WTC11 (cell line): ENCODE results near the gene UMOD. TPM values are rescaled to one million over a fixed set of nuclear protein-coding genes. Genes with fewer than 3 reads are reported as not detected.

ENCODE experiments used
- ATAC-seq: fragments of 200-7000 bp; cut with Tn5 transposase; 2 replicates; pipeline ENCODE4 v1.10.0; 2021; ENCODE audit warnings: mild to moderate bottlenecking, moderate library complexity
- CTCF ChIA-PET: fragments of 300-600 bp; sonication (Branson Sonifier 250); formaldehyde crosslinking; loops from one replicate; lab custom pipeline; 2021; ENCODE audit warnings: antibody characterized with exemption; lab: Charles Lee
- POLR2A ChIA-PET: fragments of 350-600 bp; sonication (Branson Sonifier 250); formaldehyde crosslinking; loops from one replicate; lab custom pipeline; 2021; ENCODE audit warnings: antibody characterized with exemption; lab: Charles Lee
- DNase-seq: peaks from one replicate; pipeline ENCODE4 v3.0.0; 2021; ENCODE audit warnings: low spot score
- H3K27ac Mint-ChIP-seq: 2 replicates; pipeline ENCODE4 v1.8.0; 2021; ENCODE audit warnings: mixed read lengths
- H3K27me3 Mint-ChIP-seq: 2 replicates; pipeline ENCODE4 v1.8.0; 2021; ENCODE audit warnings: low read depth, mild to moderate bottlenecking, moderate library complexity, mixed read lengths
- H3K36me3 Mint-ChIP-seq: 2 replicates; pipeline ENCODE4 v1.8.0; 2021; ENCODE audit warnings: mixed read lengths
- H3K4me1 Mint-ChIP-seq: 2 replicates; pipeline ENCODE4 v1.8.0; 2022; ENCODE audit warnings: mixed read lengths
- H3K4me3 Mint-ChIP-seq: 2 replicates; pipeline ENCODE4 v1.8.0; 2021; ENCODE audit warnings: mild to moderate bottlenecking, moderate library complexity, mixed read lengths
- H3K9me3 Mint-ChIP-seq: 2 replicates; pipeline ENCODE4 v1.8.0; 2021; ENCODE audit warnings: mixed read lengths
- ATF3 ChIP-seq: sonication (generic); formaldehyde crosslinking; conservative IDR thresholded peaks from 2 replicates; pipeline ENCODE4 v1.8.1; 2022; ENCODE audit warnings: mild to moderate bottlenecking, missing genetic modification reagents
- ATF6 ChIP-seq: sonication (generic); formaldehyde crosslinking; IDR thresholded peaks from 2 replicates; pipeline ENCODE4 v1.8.1; 2023; ENCODE audit warnings: mild to moderate bottlenecking, missing genetic modification reagents
- CBFB ChIP-seq: sonication (generic); formaldehyde crosslinking; IDR thresholded peaks from 2 replicates; pipeline ENCODE4 v1.8.1; 2022; ENCODE audit warnings: mild to moderate bottlenecking, low read depth, missing genetic modification reagents
- E2F4 ChIP-seq: sonication (generic); formaldehyde crosslinking; IDR thresholded peaks from 2 replicates; pipeline ENCODE4 v1.8.1; 2022; ENCODE audit warnings: low read depth, mild to moderate bottlenecking, moderate library complexity, missing genetic modification reagents, borderline replicate concordance
- ETV6 ChIP-seq: sonication (generic); formaldehyde crosslinking; IDR thresholded peaks from 2 replicates; pipeline ENCODE4 v1.8.1; 2022; ENCODE audit warnings: mild to moderate bottlenecking, missing genetic modification reagents
- FOXJ3 ChIP-seq: sonication (generic); formaldehyde crosslinking; IDR thresholded peaks from 2 replicates; pipeline ENCODE4 v1.9.0; 2021; ENCODE audit warnings: missing genetic modification reagents, mild to moderate bottlenecking, borderline replicate concordance
- JAZF1 ChIP-seq: fragments of 250-450 bp; sonication (Bioruptor Pico); IDR thresholded peaks from 2 replicates; pipeline ENCODE4 v1.9.0; 2021; ENCODE audit warnings: moderate library complexity, mild to moderate bottlenecking, inconsistent platforms
- KAT7 ChIP-seq: sonication (generic); formaldehyde crosslinking; IDR thresholded peaks from 2 replicates; pipeline ENCODE4 v1.8.1; 2023; ENCODE audit warnings: missing genetic modification reagents, mild to moderate bottlenecking, borderline replicate concordance
- MAX ChIP-seq: sonication (generic); formaldehyde crosslinking; IDR thresholded peaks from 2 replicates; pipeline ENCODE4 v1.8.0; 2022; ENCODE audit warnings: mild to moderate bottlenecking, missing genetic modification reagents
- NR1H2 ChIP-seq: sonication (generic); formaldehyde crosslinking; IDR thresholded peaks from 2 replicates; pipeline ENCODE4 v1.9.0; 2021; ENCODE audit warnings: mild to moderate bottlenecking, moderate library complexity, missing genetic modification reagents
- NR2C2 ChIP-seq: sonication (generic); formaldehyde crosslinking; IDR thresholded peaks from 2 replicates; pipeline ENCODE4 v1.8.0; 2022; ENCODE audit warnings: mild to moderate bottlenecking, missing genetic modification reagents
- PREB ChIP-seq: sonication (generic); formaldehyde crosslinking; IDR thresholded peaks from 2 replicates; pipeline ENCODE4 v1.8.1; 2022; ENCODE audit warnings: mild to moderate bottlenecking, missing genetic modification reagents, moderate library complexity, borderline replicate concordance
- PRRX2 ChIP-seq: fragments of 250-450 bp; sonication (Bioruptor Pico); IDR thresholded peaks from 2 replicates; pipeline ENCODE4 v1.8.0; 2021; ENCODE audit warnings: mild to moderate bottlenecking
- RELA ChIP-seq: sonication (generic); formaldehyde crosslinking; IDR thresholded peaks from 2 replicates; pipeline ENCODE4 v1.8.1; 2022; ENCODE audit warnings: missing genetic modification reagents, mild to moderate bottlenecking, borderline replicate concordance
- RORB ChIP-seq: fragments of 250-450 bp; sonication (Bioruptor Pico); IDR thresholded peaks from 2 replicates; pipeline ENCODE4 v1.9.0; 2021; ENCODE audit warnings: mild to moderate bottlenecking
- SMAD4 ChIP-seq: sonication (generic); formaldehyde crosslinking; IDR thresholded peaks from 2 replicates; pipeline ENCODE4 v1.8.0; 2022; ENCODE audit warnings: mild to moderate bottlenecking, missing genetic modification reagents
- SOX15 ChIP-seq: fragments of 250-450 bp; sonication (Bioruptor Pico); IDR thresholded peaks from 2 replicates; pipeline ENCODE4 v1.9.0; 2021; ENCODE audit warnings: mild to moderate bottlenecking
- STAT6 ChIP-seq: sonication (generic); formaldehyde crosslinking; conservative IDR thresholded peaks from 2 replicates; pipeline ENCODE4 v1.8.1; 2023; ENCODE audit warnings: mild to moderate bottlenecking, low read depth, missing genetic modification reagents, moderate library complexity
- ZNF121 ChIP-seq: sonication (generic); formaldehyde crosslinking; IDR thresholded peaks from 2 replicates; pipeline ENCODE4 v1.8.0; 2023; ENCODE audit warnings: missing genetic modification reagents
- ZNF219 ChIP-seq: sonication (generic); formaldehyde crosslinking; IDR thresholded peaks from 2 replicates; pipeline ENCODE4 v1.8.0; 2023; ENCODE audit warnings: missing genetic modification reagents, mild to moderate bottlenecking, borderline replicate concordance
- total RNA-seq: library from RNA; stranded (reverse); gene quantifications from 3 replicates; pipeline ENCODE4 v1.2.3, GENCODE V29; 2021

Gene UMOD
- total RNA-seq, 1 experiment from 2014 or later: not detected

- H3K27me3 Mint-ChIP-seq: no peaks in the 10 kb centered on the region
- H3K4me3 Mint-ChIP-seq: no peak overlapping the region
- no peak for TF ChIP-seq SOX15 (CRISPR knock-in tag)
- no peak for TF ChIP-seq SMAD4 (CRISPR knock-in tag)
- no peak for TF ChIP-seq JAZF1 (CRISPR knock-in tag)
- TF ChIP-seq ZNF219 (CRISPR knock-in tag): no peak
- TF ChIP-seq PRRX2 (CRISPR knock-in tag): no peak
- TF ChIP-seq ATF6 (CRISPR knock-in tag): no peak
- TF ChIP-seq MAX (CRISPR knock-in tag): no peak
- TF ChIP-seq RELA (CRISPR knock-in tag): no peak
- no peak for TF ChIP-seq STAT6
- TF ChIP-seq NR1H2 (CRISPR knock-in tag): no peak
- TF ChIP-seq FOXJ3 (CRISPR knock-in tag): no peak
- no peak for TF ChIP-seq ETV6 (CRISPR knock-in tag)
- no peak for TF ChIP-seq PREB (CRISPR knock-in tag)
- DNase-seq: no peak
- no peak for ATAC-seq
- H3K4me1 Mint-ChIP-seq: peaks cover 9% of the 10 kb centered on the region
- H3K9me3 Mint-ChIP-seq: peaks cover 23% of the 10 kb centered on the region
- POLR2A ChIA-PET: no interaction called here
- H3K27ac Mint-ChIP-seq: no peak overlapping the region
- CTCF ChIA-PET: interaction anchor here (1.0 kb wide), 1 partner anchor 448 kb away, joined by 3 read pairs; no protein-coding TSS in a partner anchor
- H3K36me3 Mint-ChIP-seq: peaks cover 5% of the 10 kb centered on the region
Observed at GRCh38 chr16:20355114-20355782, 2.7 kb upstream of the UMOD start.

GRCh38 chr16:20353379-20353778 lies 864 bp upstream of the UMOD start:
- ChIA-PET POLR2A (no interaction called here), CTCF (interaction anchor here (0.6 kb wide), 1 partner anchor 453 kb away, joined by 3 read pairs; no protein-coding TSS in a partner anchor)
- H3K9me3 Mint-ChIP-seq: peaks cover 23% of the 10 kb centered on the region
- no peak overlapping the region for H3K27ac Mint-ChIP-seq
- TF ChIP-seq NR2C2 (CRISPR knock-in tag) (no peak), ATF3 (CRISPR knock-in tag) (no peak), ZNF121 (CRISPR knock-in tag) (no peak), ETV6 (CRISPR knock-in tag) (no peak), E2F4 (no peak), CBFB (CRISPR knock-in tag) (no peak), KAT7 (no peak), RORB (CRISPR knock-in tag) (no peak)
- peaks cover 9% of the 10 kb centered on the region for H3K4me1 Mint-ChIP-seq
- no peak for ATAC-seq
- peaks cover 5% of the 10 kb centered on the region for H3K36me3 Mint-ChIP-seq
- H3K4me3 Mint-ChIP-seq: no peak overlapping the region
- H3K27me3 Mint-ChIP-seq: no peaks in the 10 kb centered on the region
- DNase-seq: no peak
